ENCODE measurements around the gene WDR19. TPM values are rescaled to one million over a fixed set of nuclear protein-coding genes. Genes with fewer than 3 reads are reported as not detected.

The WDR19 gene
- total RNA-seq, 1 experiment from 2014 or later = 23.3 TPM

DNA sequence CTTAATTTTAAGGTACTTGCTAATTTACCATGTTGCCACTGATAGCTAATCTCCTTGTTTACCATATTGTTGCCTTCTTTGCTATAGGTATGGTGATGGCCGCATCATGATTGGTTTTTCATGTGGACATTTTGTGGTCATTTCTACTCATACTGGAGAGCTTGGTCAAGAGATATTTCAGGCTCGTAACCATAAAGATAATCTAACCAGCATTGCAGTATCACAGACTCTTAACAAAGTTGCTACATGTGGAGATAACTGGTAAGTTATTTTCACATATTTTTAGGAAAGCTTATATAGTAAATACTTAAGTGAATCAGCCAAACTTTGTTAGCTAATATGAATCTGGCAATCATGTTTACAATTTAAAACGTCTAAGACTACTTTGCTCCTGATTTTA lies 23.1 kb downstream of the WDR19 start:
- Mint-ChIP-seq H3K4me3 (no peak overlapping the region), H3K9me3 (no peaks in the 10 kb centered on the region; a peak in 1 of 5 replicates), H3K36me3 (ENCODE audit: insufficient read depth in 1 of 3, low read depth in 3 of 3) (peaks cover 9 to 26% (median 24%) of the 10 kb centered on the region in 3 experiments; a peak in 6 of 7 replicates), H3K4me1 (no peaks in the 10 kb centered on the region), H3K27ac (no peak overlapping the region), H3K27me3 (ENCODE audit: low read depth) (no peaks in the 10 kb centered on the region)
- Histone ChIP-seq H3K4me1 (ENCODE audit: insufficient read depth, low read length) (no peaks in the 10 kb centered on the region), H3K23ac (ENCODE audit: insufficient read length, low read depth, low read length) (no peak overlapping the region), H4K5ac (ENCODE audit: insufficient read length, low read depth, low read length) (no peak overlapping the region), H3K79me2 (ENCODE audit: insufficient read depth, low read length) (no peaks in the 10 kb centered on the region), H2BK15ac (ENCODE audit: low read depth, low read length) (no peak overlapping the region), H4K91ac (ENCODE audit: insufficient read length, low read depth, low read length) (no peak overlapping the region), H3K9ac (ENCODE audit: extremely low read depth, insufficient read length, low read length) (no peak overlapping the region), H3K56ac (ENCODE audit: insufficient read length, low read depth, low read length) (no peak overlapping the region), H3K14ac (ENCODE audit: insufficient read depth, low read length) (no peak overlapping the region), H4K8ac (replicated peaks; ENCODE audit: insufficient read length, low read depth, low read length) (no peak overlapping the region), H2BK12ac (ENCODE audit: insufficient read length, low read depth, low read length) (no peak overlapping the region), H3K27ac (ENCODE audit: insufficient read length, low read depth, low read length) (no peak overlapping the region), H3K23me2 (ENCODE audit: insufficient read length, low read depth, low read length, poor library complexity, severe bottlenecking) (no peaks in the 10 kb centered on the region), H2BK120ac (ENCODE audit: low read depth, low read length, poor library complexity, severe bottlenecking) (no peak overlapping the region), H2BK5ac (ENCODE audit: insufficient read length, low read length) (no peak overlapping the region), H3K9me3 (ENCODE audit: control insufficient read depth, low read depth, low read length) (no peaks in the 10 kb centered on the region), H3K4ac (ENCODE audit: low read depth, low read length) (no peak overlapping the region), H3T11ph (ENCODE audit: low read length) (no peak overlapping the region), H3K18ac (ENCODE audit: insufficient read length, low read depth, low read length) (no peak overlapping the region), H3K4me2 (ENCODE audit: insufficient read depth, insufficient read length, low read length) (no peak overlapping the region), H2AK5ac (ENCODE audit: insufficient read length, low read length) (no peak overlapping the region), H2AFZ (ENCODE audit: low read length) (no peak overlapping the region), H4K20me1 (ENCODE audit: control insufficient read depth, insufficient read depth, insufficient read length) (no peaks in the 10 kb centered on the region), H3K27me3 (ENCODE audit: insufficient read depth, low read length) (no peaks in the 10 kb centered on the region), H2BK20ac (ENCODE audit: low read depth, low read length, poor library complexity, severe bottlenecking) (no peak overlapping the region), H3K79me1 (ENCODE audit: insufficient read depth, low read depth, low read length, poor library complexity, severe bottlenecking) (no peaks in the 10 kb centered on the region)
- no CpG with 5 or more reads among the region's 3 CpGs for WGBS (ENCODE audit: extremely low coverage, insufficient read length, low lambda C conversion rate)
- no peak for DNase-seq
- TF ChIP-seq, protein P1, sequence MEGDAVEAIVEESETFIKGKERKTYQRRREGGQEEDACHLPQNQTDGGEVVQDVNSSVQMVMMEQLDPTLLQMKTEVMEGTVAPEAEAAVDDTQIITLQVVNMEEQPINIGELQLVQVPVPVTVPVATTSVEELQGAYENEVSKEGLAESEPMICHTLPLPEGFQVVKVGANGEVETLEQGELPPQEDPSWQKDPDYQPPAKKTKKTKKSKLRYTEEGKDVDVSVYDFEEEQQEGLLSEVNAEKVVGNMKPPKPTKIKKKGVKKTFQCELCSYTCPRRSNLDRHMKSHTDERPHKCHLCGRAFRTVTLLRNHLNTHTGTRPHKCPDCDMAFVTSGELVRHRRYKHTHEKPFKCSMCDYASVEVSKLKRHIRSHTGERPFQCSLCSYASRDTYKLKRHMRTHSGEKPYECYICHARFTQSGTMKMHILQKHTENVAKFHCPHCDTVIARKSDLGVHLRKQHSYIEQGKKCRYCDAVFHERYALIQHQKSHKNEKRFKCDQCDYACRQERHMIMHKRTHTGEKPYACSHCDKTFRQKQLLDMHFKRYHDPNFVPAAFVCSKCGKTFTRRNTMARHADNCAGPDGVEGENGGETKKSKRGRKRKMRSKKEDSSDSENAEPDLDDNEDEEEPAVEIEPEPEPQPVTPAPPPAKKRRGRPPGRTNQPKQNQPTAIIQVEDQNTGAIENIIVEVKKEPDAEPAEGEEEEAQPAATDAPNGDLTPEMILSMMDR (conservative IDR thresholded peaks at IDR 0.05) = no peak
